HEK293T (cell line): ENCODE data around the gene DCBLD1.

Experiments
- CTCF ChIA-PET: fragments of 350-600 bp; formaldehyde crosslinking; extraction: SDS; loops from one replicate; lab custom pipeline; 2021; ENCODE audit warnings: antibody characterized with exemption, inconsistent platforms; lab: Yijun Ruan, JAX
- POLR2A ChIA-PET: fragments of 350-600 bp; formaldehyde crosslinking; extraction: SDS; loops from one replicate; lab custom pipeline; 2020; ENCODE audit warnings: antibody characterized with exemption, inconsistent platforms; lab: Yijun Ruan, JAX
- DNase-seq: peaks from one replicate; pipeline ENCODE4 v3.0.0; 2012; ENCODE audit warnings: mixed read lengths; ENCODE audit errors: extremely low spot score
- ARNT ChIP-seq: fragments of 450-650 bp; IDR thresholded peaks from 2 replicates; pipeline ENCODE4 v1.6.1; 2017; ENCODE audit warnings: mild to moderate bottlenecking
- BHLHE40 ChIP-seq: fragments of 450-650 bp; IDR thresholded peaks from 2 replicates; pipeline ENCODE4 v1.6.1; 2016; ENCODE audit warnings: mild to moderate bottlenecking, moderate library complexity, borderline replicate concordance
- CTBP1 ChIP-seq: fragments of 450-650 bp; IDR thresholded peaks from 2 replicates; pipeline ENCODE4 v1.6.1; 2016; ENCODE audit warnings: borderline replicate concordance
- ELF4 ChIP-seq: fragments of 450-650 bp; IDR thresholded peaks from 2 replicates; pipeline ENCODE4 v1.6.1; 2017; ENCODE audit warnings: antibody characterized with exemption
- FOXA1 ChIP-seq: fragments of 450-650 bp; IDR thresholded peaks from 2 replicates; pipeline ENCODE4 v1.6.1; 2016; ENCODE audit warnings: mild to moderate bottlenecking
- FOXK2 ChIP-seq: fragments of 450-650 bp; IDR thresholded peaks from 2 replicates; pipeline ENCODE4 v1.6.1; 2016; ENCODE audit warnings: mild to moderate bottlenecking
- FOXM1 ChIP-seq: fragments of 450-650 bp; IDR thresholded peaks from 2 replicates; pipeline ENCODE4 v1.6.1; 2017; ENCODE audit warnings: mild to moderate bottlenecking, borderline replicate concordance
- HDGF ChIP-seq: fragments of 450-650 bp; IDR thresholded peaks from 2 replicates; pipeline ENCODE4 v1.6.1; 2017; ENCODE audit warnings: antibody characterized with exemption, borderline replicate concordance
- L3MBTL2 ChIP-seq: fragments of 450-650 bp; conservative IDR thresholded peaks from 2 replicates; pipeline ENCODE4 v1.6.1; 2016; ENCODE audit warnings: mild to moderate bottlenecking
- LEF1 ChIP-seq: fragments of 450-650 bp; IDR thresholded peaks from 2 replicates; pipeline ENCODE4 v1.6.1; 2017; ENCODE audit warnings: mild to moderate bottlenecking, borderline replicate concordance
- NFRKB ChIP-seq: fragments of 450-650 bp; IDR thresholded peaks from 2 replicates; pipeline ENCODE4 v1.6.1; 2016; ENCODE audit warnings: mild to moderate bottlenecking, moderate library complexity
- PKNOX1 ChIP-seq: fragments of 450-650 bp; IDR thresholded peaks from 2 replicates; pipeline ENCODE4 v1.6.1; 2016
- SP1 ChIP-seq: fragments of 450-650 bp; IDR thresholded peaks from 2 replicates; pipeline ENCODE4 v1.6.1; 2017
- SUZ12 ChIP-seq: fragments of 450-650 bp; IDR thresholded peaks from 2 replicates; pipeline ENCODE4 v1.6.1; 2016; ENCODE audit warnings: mild to moderate bottlenecking
- TARDBP ChIP-seq: fragments of 450-650 bp; IDR thresholded peaks from 2 replicates; pipeline ENCODE4 v1.6.1; 2016
- ZNF384 ChIP-seq: fragments of 450-650 bp; IDR thresholded peaks from 2 replicates; pipeline ENCODE4 v1.6.1; 2016

The DCBLD1 gene

GRCh38 chr6:117564681-117565080 lies 82.2 kb downstream of the DCBLD1 start:
- TF ChIP-seq HDGF (no peak), LEF1 (no peak), FOXA1 (no peak), SUZ12 (no peak), L3MBTL2 (no peak), PKNOX1 (no peak)
- POLR2A ChIA-PET = no interaction called here
- no peak for DNase-seq
- CTCF ChIA-PET = no interaction called here

- POLR2A ChIA-PET = no interaction called here
- CTCF ChIA-PET = no interaction called here
- DNase-seq = no peak
- TF ChIP-seq FOXA1 = no peak
Observed at GRCh38 chr6:117568247-117568646, 85.8 kb downstream of the DCBLD1 start.

GRCh38 chr6:117568831-117569410 lies 86.4 kb downstream of the DCBLD1 start:
- no peak for DNase-seq
- ChIA-PET CTCF (no interaction called here), POLR2A (no interaction called here)
- TF ChIP-seq ELF4 = no peak
- TF ChIP-seq CTBP1 = no peak
- TF ChIP-seq SP1 = no peak
- no peak for TF ChIP-seq FOXM1
- no peak for TF ChIP-seq FOXA1
- no peak for TF ChIP-seq ZNF384
- no peak for TF ChIP-seq HDGF
- TF ChIP-seq FOXK2 = no peak
- no peak for TF ChIP-seq NFRKB
- TF ChIP-seq BHLHE40 = no peak
- TF ChIP-seq L3MBTL2 = no peak
- no peak for TF ChIP-seq SUZ12
- no peak for TF ChIP-seq TARDBP
- no peak for TF ChIP-seq PKNOX1
- TF ChIP-seq ARNT = no peak
- TF ChIP-seq LEF1 = no peak

- no peak for DNase-seq
- TF ChIP-seq CTBP1 (no peak), NFRKB (no peak), SP1 (no peak), ELF4 (no peak), ARNT (no peak), L3MBTL2 (no peak), BHLHE40 (no peak), FOXM1 (no peak), FOXK2 (no peak), LEF1 (no peak), TARDBP (no peak), FOXA1 (no peak), ZNF384 (no peak), HDGF (no peak), PKNOX1 (no peak), SUZ12 (no peak)
- ChIA-PET CTCF (no interaction called here), POLR2A (interaction anchor here (0.7 kb wide), 1 partner anchor 318 kb away, joined by 3 read pairs; no protein-coding TSS in a partner anchor)
Observed at GRCh38 chr6:117573006-117573680, 90.7 kb downstream of the DCBLD1 start.

GRCh38 chr6:117574198-117574597 lies 91.7 kb downstream of the DCBLD1 start:
- TF ChIP-seq TARDBP (no peak), PKNOX1 (no peak), CTBP1 (no peak), ZNF384 (no peak), SUZ12 (no peak), HDGF (no peak), FOXM1 (no peak), LEF1 (no peak)
- ChIA-PET POLR2A (interaction anchor here (0.7 kb wide), 1 partner anchor 319 kb away, joined by 3 read pairs; no protein-coding TSS in a partner anchor), CTCF (no interaction called here)
- no peak for DNase-seq

- no peak for DNase-seq
- CTCF ChIA-PET = interaction anchor here (1.1 kb wide), 1 partner anchor 103 kb away, joined by 3 read pairs; no protein-coding TSS in a partner anchor
- POLR2A ChIA-PET = no interaction called here
- TF ChIP-seq NFRKB (no peak), HDGF (no peak), L3MBTL2 (no peak), ZNF384 (no peak), ARNT (no peak), FOXA1 (no peak), FOXM1 (no peak)
Observed at GRCh38 chr6:117585647-117586046, 103.2 kb downstream of the DCBLD1 start.
